GM21360 (cell line): ENCODE data around the gene SYT8.
"Not testable (repeated sequence)": the region's sequence is repeated elsewhere in the genome, so short reads cannot be mapped to it uniquely, and the experiment has no call there.

Source experiments
- ATAC-seq: cut with Tn5 transposase; IDR thresholded peaks from one replicate; pipeline ENCODE4 v1.9.1; 2021; ENCODE audit warnings: mild to moderate bottlenecking, moderate library complexity; ENCODE audit not compliant: unreplicated experiment

SYT8 gene

DNA sequence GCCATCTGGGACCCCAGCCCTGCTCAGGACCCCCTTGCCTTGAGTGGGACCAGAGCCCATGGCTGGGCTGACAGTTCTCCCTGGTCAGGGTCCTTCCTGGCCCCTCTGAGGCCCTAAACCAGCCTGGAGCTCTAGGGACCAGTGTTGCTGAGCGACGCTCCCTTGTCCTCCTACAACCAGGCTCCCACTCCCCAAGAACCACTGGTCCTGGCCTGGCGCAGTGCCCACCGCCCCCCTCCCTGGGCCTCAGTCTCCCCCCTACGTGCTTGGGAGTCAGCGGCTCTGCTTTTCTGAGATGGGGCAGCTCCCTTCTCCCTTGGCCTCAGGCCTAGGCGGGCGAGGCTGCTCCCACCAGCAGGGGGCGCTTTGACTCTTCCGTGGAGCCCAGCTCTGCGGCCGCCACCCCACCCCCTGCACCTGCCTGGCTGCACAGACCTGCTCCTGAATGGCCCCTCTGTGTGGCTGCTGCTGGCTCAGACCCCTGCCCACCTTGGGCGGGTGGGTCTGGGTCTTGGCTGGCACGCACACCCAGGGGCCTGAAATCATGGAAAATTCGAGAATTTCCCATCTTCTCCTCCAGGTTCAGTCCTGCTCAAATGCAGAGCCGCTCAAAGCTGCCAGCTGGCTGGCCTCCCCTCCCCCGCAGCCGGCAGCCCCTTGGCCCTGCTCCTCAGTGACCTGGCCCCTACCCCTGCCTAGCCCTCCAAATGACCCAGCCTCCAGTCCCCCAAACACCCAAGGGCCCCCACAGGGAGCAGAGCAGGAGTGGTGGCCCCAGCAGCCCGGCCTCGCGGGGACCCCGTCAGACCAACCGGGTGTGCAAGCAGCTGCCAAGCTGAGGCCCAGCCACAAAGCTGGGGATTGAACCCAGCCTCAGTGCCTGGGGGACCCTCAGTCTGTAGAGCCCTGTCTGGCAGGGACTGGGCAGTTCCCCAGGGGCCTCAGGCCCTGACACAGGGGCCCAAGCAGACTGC is 47.8 kb downstream of the SYT8 start:
- no peak for ATAC-seq

DNA sequence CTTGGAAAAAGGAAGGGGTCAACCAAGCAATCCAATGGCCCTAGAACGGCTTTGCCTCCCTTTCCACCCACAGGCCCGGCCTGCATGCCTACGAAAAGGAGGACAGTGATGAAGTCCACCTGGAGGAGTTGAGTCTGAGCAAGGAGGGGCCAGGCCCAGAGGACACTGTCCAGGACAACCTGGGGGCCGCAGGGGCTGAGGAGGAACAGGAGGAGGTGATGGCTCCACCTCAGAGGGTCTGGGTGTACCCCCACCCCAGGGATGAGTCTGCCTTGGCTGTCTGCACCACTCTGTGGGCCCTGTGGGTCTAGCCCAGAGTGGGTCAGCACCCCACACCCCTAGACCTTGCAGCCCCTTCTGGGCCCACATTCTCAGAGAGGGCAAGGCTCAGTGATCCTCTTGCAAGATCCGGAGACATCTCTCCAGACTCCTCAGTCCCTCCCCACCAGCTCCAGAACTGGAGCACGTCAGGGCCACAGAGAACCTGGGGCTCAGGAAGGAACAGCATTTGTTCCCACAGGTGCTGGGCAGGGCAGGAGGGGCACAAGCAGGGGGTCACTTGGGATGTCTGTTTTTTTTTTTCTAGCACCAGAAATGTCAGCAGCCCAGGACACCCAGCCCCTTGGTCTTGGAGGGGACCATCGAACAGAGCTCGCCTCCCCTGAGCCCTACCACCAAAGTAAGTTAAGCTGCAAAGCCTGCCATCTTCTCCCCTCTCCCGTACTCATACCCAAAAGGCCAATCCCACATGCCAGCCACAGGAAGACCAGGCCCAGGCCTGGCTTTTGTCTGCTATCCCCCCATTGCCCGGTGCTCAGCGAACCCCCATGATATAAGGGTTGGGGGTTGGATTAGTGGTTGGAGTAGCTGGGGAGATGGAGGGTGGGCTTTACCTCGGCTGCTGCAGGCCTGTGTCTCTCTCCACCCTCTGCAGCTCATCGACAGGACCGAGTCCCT is 48.8 kb downstream of the SYT8 start:
- ATAC-seq = no peak

DNA sequence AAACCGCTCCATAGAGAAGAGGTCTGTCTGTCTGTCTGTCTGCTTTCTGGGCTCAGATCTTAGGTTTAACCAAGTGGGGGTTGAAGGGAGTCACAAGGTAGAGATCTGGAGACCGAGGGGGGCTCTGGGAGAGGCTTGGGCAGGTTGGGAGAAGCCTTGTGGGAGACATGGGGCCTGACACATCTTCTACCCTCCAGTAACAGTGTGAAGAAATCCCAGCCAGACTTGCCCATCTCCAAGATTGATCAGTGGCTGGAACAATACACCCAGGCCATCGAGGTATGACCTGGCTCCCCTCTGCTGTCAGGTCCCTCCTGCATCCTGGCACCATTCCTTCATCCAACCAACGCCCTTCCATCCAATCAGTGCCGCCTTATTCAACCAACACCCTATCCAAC is 49.5 kb downstream of the SYT8 start:
- ATAC-seq = no peak

DNA sequence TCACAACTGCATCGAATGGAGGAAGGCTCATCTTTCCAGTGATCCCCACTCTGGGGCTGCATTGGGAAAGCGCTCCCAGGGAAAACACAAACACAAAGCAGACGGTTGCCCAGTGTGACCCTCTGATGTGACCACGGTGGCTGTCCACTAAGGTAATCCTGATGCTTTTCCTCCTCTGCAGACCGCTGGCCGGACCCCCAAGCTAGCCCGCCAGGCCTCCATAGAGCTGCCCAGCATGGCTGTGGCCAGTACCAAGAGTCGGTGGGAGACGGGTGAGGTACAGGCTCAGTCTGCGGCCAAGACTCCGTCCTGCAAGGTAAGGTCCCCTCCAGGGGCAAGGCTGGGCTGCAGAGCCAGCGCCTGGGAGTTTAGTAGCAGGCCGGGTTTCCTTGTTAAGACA is 51.8 kb downstream of the SYT8 start:
- not testable (repeated sequence) for ATAC-seq
